MCF 10A (cell line): Measurements from ENCODE around the gene PPP2R2C. TPM values are rescaled to one million over a fixed set of nuclear protein-coding genes. Genes with fewer than 3 reads are reported as not detected.

Source experiments
- BruUV-seq: library from RNA; stranded (reverse); fragments of 400-500 nt; replicated peaks from 2 replicates; lab custom pipeline; 2021; lab: Mats Ljungman, UMichigan
- CTCF ChIA-PET: fragments of 300-600 bp; sonication (Branson Sonifier 250); formaldehyde crosslinking; extraction: SDS; loops from one replicate; lab custom pipeline; 2021; ENCODE audit warnings: antibody characterized with exemption, inconsistent platforms; lab: Yijun Ruan, JAX
- POLR2A ChIA-PET: fragments of 300-600, 350-650 bp; sonication (Branson Sonifier 250); formaldehyde crosslinking; extraction: SDS; loops from one replicate; lab custom pipeline; 2020; ENCODE audit warnings: antibody characterized with exemption, inconsistent platforms; lab: Yijun Ruan, JAX
- DNase-seq: peaks from one replicate; pipeline ENCODE4 v3.0.0-alpha.2; 2018; ENCODE audit not compliant: unreplicated experiment
- H3K27ac Mint-ChIP-seq: one replicate; pipeline ENCODE4 v1.8.0; 2022; ENCODE audit warnings: mild to moderate bottlenecking, low read depth, mixed read lengths; ENCODE audit not compliant: unreplicated experiment
- H3K27me3 Mint-ChIP-seq: one replicate; pipeline ENCODE4 v1.8.0; 2022; ENCODE audit warnings: mixed read lengths; ENCODE audit not compliant: insufficient read depth, unreplicated experiment
- H3K36me3 Mint-ChIP-seq: one replicate; pipeline ENCODE4 v1.8.0; 2022; ENCODE audit warnings: mild to moderate bottlenecking, moderate library complexity, mixed read lengths; ENCODE audit not compliant: insufficient read depth, unreplicated experiment
- H3K4me1 Mint-ChIP-seq: one replicate; pipeline ENCODE4 v1.8.0; 2022; ENCODE audit warnings: mixed read lengths; ENCODE audit not compliant: insufficient read depth, unreplicated experiment
- H3K4me3 Mint-ChIP-seq: one replicate; pipeline ENCODE4 v1.8.0; 2022; ENCODE audit warnings: mild to moderate bottlenecking, moderate library complexity, mixed read lengths; ENCODE audit not compliant: unreplicated experiment
- H3K9me3 Mint-ChIP-seq: one replicate; pipeline ENCODE4 v1.8.0; 2022; ENCODE audit warnings: mixed read lengths; ENCODE audit not compliant: unreplicated experiment
- intact Hi-C: fragments of 100-400 bp; cut with micrococcal nuclease; formaldehyde crosslinking; loops from 2 replicates; pipeline ENCODE4 v1.14.1; 2022
- total RNA-seq: library from RNA; stranded (reverse); gene quantifications from 2 replicates; pipeline ENCODE4 v1.2.3, GENCODE V29; 2022
- TF ChIP-seq, protein P1 (sequence below): fragments of 200-600 bp; IDR thresholded peaks from one replicate; pipeline ENCODE4 v1.8.0; 2022; ENCODE audit warnings: antibody characterized with exemption, mild to moderate bottlenecking; ENCODE audit not compliant: unreplicated experiment

PPP2R2C gene
- total RNA-seq, 1 experiment from 2014 or later, result 3.6 TPM

DNA sequence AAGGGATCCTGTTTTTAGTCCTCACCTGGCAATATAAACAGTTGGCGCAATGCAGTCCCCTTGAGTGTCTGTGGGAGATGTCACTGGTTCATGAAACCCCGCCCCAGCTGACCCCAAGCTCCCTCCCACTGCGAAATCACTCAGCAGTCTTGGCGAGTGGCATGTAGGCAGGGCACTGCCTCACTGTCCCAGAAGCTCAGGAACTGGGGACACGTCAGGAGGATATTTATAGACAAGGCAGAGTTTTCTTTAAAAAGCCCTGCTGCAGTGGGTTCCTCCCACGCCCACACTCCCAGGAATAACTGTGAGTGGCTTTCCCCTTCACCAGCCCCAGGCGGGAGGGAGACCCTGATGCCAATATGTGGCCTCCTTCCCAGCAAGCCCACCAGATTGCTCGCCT, 44.3 kb upstream of the PPP2R2C start:
- ChIA-PET POLR2A (interaction anchor here (0.7 kb wide), 1 partner anchor 56 kb away, joined by 3 read pairs; no protein-coding TSS in a partner anchor), CTCF (no interaction called here)
- Mint-ChIP-seq H3K27me3 (no peaks in the 10 kb centered on the region), H3K4me1 (no peaks in the 10 kb centered on the region), H3K9me3 (no peaks in the 10 kb centered on the region), H3K36me3 (no peaks in the 10 kb centered on the region), H3K27ac (no peak overlapping the region), H3K4me3 (no peak overlapping the region)
- intact Hi-C loops, result no loop called here
- DNase-seq, result no peak
- TF ChIP-seq, protein P1, sequence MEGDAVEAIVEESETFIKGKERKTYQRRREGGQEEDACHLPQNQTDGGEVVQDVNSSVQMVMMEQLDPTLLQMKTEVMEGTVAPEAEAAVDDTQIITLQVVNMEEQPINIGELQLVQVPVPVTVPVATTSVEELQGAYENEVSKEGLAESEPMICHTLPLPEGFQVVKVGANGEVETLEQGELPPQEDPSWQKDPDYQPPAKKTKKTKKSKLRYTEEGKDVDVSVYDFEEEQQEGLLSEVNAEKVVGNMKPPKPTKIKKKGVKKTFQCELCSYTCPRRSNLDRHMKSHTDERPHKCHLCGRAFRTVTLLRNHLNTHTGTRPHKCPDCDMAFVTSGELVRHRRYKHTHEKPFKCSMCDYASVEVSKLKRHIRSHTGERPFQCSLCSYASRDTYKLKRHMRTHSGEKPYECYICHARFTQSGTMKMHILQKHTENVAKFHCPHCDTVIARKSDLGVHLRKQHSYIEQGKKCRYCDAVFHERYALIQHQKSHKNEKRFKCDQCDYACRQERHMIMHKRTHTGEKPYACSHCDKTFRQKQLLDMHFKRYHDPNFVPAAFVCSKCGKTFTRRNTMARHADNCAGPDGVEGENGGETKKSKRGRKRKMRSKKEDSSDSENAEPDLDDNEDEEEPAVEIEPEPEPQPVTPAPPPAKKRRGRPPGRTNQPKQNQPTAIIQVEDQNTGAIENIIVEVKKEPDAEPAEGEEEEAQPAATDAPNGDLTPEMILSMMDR, result no peak
- no TSS peak for BruUV-seq

DNA sequence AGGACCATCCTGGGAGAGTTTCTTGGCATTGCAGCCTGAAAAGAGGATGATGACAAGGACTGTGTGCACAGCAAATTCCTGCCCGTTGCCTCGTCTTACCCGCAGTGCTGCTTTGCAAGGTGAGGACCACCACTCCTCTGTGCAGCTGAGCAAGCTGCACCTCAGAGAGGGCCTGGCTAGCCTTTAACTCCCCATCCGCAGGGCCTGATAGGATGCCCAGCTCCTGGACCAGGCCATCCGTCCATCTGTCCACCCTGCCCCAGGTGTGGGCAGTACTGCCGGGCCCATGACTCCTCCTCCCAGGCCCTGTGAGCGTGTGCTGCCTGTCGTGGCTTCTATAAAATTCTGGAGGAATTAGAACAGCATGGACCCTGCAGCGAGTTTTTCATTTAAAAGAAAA, 43.9 kb upstream of the PPP2R2C start:
- Mint-ChIP-seq H3K36me3 (no peaks in the 10 kb centered on the region), H3K4me3 (no peak overlapping the region), H3K27me3 (no peaks in the 10 kb centered on the region), H3K9me3 (peaks cover 2% of the 10 kb centered on the region), H3K27ac (no peak overlapping the region), H3K4me1 (no peaks in the 10 kb centered on the region)
- BruUV-seq, result no TSS peak
- TF ChIP-seq, protein P1, result no peak
- CTCF ChIA-PET, result no interaction called here
- intact Hi-C loops, result no loop called here
- POLR2A ChIA-PET, result interaction anchor here (0.7 kb wide), 1 partner anchor 56 kb away, joined by 3 read pairs; no protein-coding TSS in a partner anchor
- no peak for DNase-seq

DNA sequence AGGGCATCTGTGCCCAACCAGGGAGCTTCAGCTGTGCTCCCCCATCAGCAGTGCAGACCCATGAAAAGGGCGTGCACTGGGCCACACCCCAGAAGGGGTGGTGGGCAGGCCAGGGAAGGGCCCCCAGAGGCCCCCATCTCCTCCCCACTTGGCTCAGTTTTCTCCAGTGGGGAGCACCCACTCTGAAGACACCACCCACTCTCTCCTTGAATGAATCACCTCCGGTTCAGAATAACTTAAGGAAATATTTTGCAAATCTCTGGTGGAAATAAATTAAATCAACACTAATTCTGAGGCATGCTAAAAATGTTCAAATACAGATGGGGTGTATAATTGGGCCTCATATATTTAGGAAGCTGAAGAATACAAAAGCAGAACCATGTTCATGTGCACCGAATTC, 41.3 kb upstream of the PPP2R2C start:
- intact Hi-C loops, result no loop called here
- POLR2A ChIA-PET, result no interaction called here

DNA sequence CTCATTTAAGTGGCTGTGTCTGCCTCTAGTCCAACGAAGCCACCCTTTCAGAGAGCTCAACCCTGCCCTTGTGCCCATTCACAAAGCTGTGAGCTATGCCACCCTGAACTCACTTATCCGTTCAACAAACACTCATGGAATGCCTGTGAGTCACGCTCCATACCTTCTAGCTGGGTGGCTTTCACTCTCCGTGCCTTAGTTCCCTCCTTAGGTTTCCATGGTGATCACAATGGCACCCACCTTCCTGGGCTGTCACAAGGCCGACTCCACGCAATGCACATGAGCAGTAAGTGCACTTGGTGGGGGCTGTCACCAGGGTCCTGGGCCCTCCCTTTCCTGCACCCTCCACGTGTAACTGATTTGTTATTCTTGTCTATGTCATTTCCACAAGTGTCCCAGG, 37.2 kb upstream of the PPP2R2C start:
- no TSS peak for BruUV-seq
- ChIA-PET CTCF (interaction anchor here (1.0 kb wide), 1 partner anchor 260 kb away, joined by 5 read pairs; no protein-coding TSS in a partner anchor), POLR2A (no interaction called here)
- DNase-seq, result no peak
- no peak overlapping the region for H3K27ac Mint-ChIP-seq
- no peaks in the 10 kb centered on the region for H3K27me3 Mint-ChIP-seq
- H3K4me3 Mint-ChIP-seq, result no peak overlapping the region
- no peaks in the 10 kb centered on the region for H3K4me1 Mint-ChIP-seq
- H3K36me3 Mint-ChIP-seq, result no peaks in the 10 kb centered on the region
- H3K9me3 Mint-ChIP-seq, result peaks cover 17% of the 10 kb centered on the region
- intact Hi-C loops, result no loop called here
- TF ChIP-seq, protein P1, result no peak

More for the DNA sequence above, 41.3 kb upstream of the PPP2R2C start:
- H3K27ac Mint-ChIP-seq, result no peak overlapping the region
- DNase-seq, result no peak
- no peak overlapping the region for H3K4me3 Mint-ChIP-seq
- H3K27me3 Mint-ChIP-seq, result no peaks in the 10 kb centered on the region
- H3K36me3 Mint-ChIP-seq, result no peaks in the 10 kb centered on the region
- TF ChIP-seq, protein P1, result no peak
- H3K9me3 Mint-ChIP-seq, result peaks cover 7% of the 10 kb centered on the region
- CTCF ChIA-PET, result no interaction called here
- no TSS peak for BruUV-seq
- no peaks in the 10 kb centered on the region for H3K4me1 Mint-ChIP-seq
